8988T (cell line): ENCODE results near the gene CAST.
"Not testable (repeated sequence)": the region's sequence is repeated elsewhere in the genome, so short reads cannot be mapped to it uniquely, and the experiment has no call there.

Experiments used
- DNase-seq: peaks from one replicate; pipeline ENCODE4 v3.0.0; 2011

The CAST gene, protein sequence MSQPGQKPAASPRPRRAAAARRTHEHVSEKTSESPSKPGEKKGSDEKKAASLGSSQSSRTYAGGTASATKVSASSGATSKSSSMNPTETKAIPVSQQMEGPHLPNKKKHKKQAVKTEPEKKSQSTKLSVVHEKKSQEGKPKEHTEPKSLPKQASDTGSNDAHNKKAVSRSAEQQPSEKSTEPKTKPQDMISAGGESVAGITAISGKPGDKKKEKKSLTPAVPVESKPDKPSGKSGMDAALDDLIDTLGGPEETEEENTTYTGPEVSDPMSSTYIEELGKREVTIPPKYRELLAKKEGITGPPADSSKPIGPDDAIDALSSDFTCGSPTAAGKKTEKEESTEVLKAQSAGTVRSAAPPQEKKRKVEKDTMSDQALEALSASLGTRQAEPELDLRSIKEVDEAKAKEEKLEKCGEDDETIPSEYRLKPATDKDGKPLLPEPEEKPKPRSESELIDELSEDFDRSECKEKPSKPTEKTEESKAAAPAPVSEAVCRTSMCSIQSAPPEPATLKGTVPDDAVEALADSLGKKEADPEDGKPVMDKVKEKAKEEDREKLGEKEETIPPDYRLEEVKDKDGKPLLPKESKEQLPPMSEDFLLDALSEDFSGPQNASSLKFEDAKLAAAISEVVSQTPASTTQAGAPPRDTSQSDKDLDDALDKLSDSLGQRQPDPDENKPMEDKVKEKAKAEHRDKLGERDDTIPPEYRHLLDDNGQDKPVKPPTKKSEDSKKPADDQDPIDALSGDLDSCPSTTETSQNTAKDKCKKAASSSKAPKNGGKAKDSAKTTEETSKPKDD

DNA sequence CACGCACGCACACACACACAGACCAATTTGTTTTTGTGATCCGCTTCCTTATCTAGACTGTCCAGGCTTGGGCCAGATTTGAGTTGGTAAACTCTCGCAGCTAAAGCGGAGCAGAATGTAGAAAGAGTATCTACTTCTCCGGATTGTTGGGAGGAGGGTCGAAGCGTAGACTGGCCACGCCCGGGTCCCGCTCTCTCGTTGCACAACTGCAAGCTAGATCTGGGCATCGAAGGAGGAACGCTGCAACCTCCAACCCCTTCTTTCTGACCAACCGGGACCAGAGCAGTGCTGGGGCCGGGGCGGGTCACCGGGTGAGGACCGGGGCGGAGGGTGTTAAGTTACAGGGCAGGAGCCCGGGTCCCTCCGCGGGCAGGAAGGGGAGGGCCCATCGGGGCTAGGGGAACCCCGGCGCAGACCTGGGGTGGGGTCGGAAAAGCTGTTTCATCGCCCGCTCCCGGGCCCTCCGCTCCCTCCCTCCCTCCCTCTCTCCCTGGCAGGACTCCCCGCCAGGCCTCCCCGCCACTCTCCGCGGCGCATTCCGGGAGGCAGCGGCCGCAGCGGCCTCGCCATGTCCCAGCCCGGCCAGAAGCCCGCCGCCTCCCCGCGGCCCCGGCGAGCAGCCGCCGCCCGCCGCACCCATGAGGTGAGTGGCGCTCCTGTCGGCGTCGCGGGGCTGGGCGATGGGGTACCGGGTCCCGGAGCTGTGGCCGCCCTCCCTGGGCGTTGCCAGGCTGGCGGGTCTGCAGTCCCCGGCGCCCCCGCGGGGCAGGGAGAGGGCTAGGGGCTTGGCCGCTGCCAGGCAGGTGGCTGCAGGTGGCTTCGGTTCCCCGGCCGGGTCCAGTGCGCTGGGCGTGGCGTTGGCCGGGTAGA, at the start of gene CAST:
Gene CAST, plus strand, starts transcription at position 522 of the 870 bp plus-strand sequence. Its CDS starts 47 bp downstream, at position 569.
- DNase-seq = peak; percentile 71

DNA sequence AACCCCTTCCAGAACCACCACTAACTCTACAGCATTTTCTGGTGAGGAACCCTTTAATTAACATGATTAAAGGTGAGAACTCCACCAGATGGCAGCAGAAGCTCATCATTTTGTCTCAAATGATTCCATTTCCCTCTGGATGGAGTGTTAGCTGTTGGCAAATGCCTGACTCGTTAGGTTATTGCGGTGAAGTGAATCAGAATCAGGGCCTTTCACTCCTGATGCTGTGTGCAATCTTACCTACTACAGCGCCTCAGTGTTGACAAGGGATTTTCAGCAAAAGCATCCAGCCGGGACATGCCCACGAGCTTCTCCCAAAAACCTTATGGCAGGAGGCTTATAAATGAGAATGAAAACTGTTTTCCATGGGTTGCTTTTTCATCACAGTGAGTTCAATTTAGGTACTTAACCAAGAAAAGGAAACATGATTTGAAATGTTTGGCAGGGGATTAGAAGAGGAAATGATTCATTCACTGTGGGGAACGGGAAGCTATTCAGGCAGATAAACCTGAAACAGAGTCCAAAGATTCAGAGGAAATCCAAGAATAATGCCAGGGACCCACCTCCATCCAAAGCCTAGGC, 48.0 kb upstream of the CAST start:
- peak; percentile 11 for DNase-seq

DNA sequence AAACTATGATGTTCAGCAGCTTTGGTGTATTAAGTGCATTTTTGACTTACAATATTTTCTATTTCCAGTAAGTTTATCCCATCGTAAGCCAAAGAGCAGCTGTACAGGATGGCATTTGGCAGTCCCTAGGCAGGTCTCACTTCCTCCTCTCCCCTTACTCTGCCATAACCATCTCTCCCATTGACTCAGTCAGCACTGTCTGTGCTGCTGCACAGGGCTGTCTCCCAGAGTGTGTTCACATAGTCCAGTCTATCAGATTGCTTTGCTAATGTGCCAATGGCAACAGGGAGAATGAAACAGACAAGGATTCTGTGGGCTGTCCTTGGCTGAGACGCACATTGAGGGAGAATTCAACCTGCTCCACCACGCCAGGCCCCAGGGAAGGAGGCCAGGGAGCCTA, 47.0 kb upstream of the CAST start:
- no peak for DNase-seq

DNA sequence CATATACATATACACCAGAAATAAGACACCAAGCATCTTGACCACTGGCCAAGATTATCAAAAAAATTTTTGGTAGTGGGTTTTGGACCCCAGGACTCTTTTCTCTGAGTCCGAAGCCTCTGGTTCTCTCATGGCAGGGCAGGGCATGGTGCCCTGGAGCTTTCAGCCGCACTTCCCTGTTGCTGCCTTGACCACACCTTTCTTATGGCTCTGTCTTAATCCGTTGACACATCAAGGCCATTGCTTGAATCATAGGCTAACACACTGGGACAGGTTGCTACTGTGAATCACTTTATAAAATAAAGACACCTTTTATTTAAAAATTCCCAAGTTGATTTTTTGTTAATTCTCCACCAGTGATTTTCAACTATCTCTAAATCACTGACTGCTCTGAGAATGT, 45.4 kb upstream of the CAST start:
- DNase-seq = no peak

DNA sequence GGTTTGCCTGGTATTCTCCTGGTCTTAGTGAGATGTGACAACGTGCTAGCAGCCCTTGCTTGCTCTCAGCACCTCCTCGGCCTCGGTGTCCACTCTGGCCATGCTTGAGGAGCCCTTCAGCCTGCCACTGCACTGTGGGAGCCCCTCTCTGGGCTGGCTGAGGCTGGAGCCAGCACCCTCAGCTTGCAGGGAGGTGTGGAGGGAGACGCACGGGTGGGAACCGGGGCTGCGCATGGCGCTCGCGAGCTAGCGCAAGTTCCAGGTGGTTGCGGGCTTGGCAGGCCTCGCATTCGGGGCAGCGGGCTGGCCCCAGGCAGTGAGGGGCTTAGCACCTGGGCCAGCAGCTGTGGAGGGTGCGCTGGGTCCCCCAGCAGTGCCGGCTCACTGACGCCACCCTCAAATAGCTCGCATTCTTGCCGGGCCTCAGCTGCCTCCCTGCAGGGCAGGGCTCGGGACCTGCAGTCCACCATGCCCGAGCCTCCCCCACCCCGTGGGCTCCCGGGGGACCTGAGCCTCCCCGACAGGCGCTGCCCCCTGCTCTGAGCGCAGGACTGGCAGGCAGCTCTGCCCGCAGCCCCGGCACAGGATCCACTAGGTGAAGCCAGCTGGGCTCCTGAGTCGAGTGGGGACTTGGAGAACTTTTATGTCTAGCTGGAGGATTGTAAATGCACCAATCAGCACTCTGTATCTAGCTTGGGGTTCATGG, 43.7 kb upstream of the CAST start:
- not testable (repeated sequence) for DNase-seq

DNA sequence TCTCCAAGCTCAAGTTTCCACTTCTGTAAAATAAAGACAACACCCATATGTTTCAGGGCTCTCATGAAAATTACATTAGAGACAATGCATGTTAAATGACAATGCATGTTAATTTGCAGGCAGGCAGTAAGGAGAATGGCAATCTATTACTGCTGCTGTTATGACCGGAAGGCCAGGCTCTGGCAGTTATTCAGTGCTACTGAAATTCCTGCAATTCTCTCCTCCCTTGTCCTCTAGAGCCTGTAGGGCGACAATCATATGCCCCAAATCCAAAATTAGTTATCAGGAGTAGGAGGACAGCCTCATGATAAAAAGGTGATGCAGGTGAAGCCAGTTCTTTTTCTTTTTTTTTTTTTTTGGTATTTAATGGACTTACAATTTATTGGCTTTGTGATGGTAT, 42.2 kb upstream of the CAST start:
- DNase-seq = no peak

DNA sequence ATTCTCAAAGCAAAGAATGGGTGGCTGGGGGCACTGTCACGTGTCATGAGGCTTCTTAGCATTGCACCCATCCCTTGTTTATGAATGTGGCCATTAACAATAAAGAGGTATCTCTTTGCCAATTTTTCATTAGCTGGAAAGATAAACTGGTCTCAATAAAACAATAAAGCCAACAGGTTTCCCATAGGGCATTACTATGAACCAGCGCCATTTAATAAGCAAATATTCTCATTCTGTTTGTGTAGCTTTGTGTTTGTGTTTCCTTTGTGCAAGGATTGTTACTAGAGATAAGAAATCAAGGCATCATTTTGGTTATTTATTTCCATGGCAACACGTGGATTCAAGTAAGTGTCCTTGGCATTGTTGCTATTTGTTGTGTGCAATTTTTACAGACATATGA, 37.6 kb upstream of the CAST start:
- no peak for DNase-seq

DNA sequence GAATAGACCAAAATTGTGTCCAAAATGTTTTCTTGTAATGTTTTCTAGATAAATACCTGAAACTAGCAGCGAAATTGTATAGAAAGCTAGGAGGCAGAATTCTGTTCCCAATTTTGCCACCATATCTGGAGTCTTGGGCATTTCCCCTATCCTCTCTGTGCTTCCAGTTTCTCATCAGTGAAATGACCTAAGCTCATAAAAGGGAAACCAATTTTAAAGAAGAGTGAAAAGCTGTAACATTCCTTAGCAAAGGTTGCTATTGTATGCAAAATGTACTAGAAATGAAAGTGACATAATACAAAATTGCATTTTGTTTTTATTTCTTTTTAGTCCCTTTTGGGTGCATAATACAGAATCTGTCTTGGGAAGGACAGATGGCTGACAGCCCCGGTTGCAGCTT, 36.8 kb upstream of the CAST start:
- DNase-seq = no peak

DNA sequence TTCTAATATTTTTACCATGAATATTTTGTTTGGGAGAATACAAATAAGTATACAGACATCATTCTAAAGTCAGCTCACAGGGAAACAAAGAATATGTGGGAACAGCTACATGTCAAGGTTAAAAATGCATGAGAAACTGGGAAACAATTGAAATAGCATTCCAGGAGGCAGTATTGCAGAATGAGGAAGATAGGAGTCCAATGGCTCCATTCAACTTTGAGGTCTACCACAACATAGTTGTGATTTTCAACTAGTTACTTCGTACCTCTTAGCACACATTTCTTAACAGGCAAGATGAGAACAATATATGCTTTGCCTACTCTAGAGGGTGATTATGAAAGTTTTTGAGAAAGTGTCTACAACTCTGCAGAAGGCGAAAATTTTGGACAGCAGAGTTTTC, 35.2 kb upstream of the CAST start:
- DNase-seq = no peak

DNA sequence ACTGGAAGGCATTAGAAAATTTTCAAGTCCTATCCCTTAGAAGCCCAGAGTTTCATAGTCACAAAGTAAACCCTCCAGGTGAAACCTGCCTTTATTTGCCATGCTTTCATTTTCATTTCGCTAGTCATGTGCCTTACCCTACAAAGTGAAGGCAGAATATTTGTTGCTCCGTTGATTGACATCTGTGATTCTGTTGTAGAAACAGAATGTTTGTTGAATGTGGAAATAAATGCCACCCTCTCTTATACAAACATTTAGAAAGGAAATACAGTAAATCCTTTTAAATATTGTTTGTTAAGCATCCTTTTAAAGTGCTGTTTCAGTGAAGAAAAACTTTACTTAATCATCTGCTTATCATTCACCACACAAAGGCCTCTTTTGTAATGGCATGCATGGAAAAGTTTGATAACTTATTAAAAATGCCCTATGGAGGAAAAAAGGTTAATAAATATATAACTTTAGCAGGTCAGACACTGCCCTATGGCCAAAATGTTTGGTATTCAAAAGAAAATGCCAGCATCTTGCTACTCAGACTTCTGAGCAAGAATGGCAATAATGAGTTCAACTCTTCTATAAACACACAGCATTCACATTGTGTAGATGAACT, 34.3 kb upstream of the CAST start:
- no peak for DNase-seq

DNA sequence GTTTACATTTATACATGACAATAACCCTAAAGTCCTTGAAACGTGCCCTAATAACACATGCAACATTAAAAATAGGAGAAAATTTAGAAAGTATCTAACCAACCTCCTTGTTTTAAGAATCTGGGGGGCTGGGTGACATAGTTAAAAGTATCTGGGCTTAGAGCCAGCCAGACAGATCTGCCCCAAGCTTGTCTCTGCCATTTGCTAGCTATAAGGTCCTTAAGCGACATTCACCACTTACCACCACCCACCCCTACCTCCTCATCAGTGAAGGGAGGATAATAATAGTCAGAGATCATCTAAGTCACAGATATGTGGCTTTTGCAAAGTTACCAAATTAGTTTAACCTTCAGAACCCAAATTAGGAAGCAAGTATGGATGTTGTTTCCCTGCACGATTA, 33.8 kb upstream of the CAST start:
- no peak for DNase-seq

DNA sequence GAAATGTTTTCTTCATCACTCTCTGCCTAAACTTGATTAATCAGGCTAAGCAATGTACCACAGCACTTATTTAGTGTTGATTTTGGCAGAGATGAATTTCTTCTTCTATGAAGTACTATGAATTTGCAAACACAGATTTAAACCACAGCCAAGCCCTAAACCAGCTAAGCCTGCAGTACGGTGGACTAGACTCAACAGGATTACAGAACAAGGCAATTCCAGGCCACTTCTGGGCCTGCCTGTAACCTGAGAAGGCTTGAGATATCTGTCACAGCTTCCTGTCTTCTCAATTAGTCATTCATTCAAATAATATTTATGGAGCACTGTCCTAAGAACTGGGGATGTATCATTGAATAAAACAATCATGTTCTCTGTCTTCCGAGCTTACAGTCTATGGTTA, 32.4 kb upstream of the CAST start:
- no peak for DNase-seq

DNA sequence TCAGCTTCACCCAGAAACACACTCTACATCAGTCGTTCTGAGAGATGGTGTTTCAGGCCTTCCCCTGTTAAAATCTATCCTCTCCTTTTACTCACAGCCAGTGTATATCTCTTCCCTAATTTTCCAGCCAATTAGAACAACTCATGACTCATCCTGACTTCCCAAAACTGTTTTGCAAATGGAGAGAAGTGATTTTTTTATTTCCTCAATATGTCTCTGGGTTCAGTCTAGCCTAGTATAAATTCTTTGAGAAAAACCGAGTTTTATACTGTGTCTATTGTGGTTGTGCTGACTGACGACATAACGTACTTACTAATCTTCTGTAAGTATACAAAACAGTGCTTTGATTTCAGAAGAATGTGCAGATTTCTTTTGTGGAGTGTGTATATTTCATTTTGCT, 28.4 kb upstream of the CAST start:
- DNase-seq = no peak

DNA sequence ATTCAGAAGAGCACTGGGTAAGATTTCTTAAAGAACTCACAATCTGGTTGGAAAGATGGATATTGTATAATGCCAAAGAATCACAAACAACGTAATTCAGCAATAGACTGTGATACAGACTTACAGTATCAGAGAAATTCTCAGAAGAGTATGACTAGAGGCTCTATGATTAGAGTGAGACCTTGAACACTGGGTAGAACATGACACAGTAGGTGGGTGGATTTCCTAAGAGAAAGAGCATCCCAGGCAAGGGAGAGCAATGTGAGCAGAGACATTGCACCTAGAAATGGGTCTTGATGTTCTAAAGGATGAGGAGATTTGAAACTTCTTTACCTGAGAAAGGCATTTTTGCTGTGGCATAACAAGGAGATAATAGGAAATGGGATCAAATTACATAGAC, 27.3 kb upstream of the CAST start:
- no peak for DNase-seq

DNA sequence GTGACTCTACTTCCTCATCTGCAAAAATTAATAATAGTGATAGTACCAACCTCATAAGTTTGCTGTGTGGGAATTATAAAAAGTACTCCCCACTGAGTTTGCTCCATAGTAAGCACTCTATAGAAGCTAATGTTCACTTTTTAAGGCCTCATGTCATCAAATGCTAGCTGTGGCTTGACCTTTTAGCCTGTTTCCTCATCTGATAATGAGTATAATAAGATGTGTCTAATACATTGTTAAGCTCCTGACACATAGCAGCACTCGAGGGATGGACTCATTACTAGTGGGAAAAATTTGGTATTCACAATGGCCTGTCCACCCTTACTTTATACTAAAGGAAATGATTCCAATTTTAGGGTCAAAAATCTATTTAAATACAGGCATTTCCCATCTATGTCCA, 26.1 kb upstream of the CAST start:
- no peak for DNase-seq

DNA sequence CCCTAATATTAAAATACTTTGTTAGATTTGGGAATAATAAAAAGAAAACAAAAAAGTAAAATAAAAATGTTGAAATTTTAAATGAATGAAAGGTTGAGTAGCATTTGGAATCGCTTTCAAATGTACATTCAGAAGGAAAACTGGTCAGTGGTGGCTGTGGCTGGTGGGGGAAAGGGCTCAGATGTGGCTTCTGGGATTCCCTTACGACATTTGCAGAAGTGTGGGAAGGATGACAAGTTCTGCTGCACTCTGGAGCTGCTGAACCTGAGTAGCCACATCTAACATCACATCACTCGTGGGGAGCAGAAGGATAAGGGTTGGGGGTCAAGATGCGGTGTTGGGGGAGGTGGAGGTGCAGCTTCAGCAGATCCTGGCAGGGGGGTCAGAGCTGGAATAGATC, 25.6 kb upstream of the CAST start:
- no peak for DNase-seq

DNA sequence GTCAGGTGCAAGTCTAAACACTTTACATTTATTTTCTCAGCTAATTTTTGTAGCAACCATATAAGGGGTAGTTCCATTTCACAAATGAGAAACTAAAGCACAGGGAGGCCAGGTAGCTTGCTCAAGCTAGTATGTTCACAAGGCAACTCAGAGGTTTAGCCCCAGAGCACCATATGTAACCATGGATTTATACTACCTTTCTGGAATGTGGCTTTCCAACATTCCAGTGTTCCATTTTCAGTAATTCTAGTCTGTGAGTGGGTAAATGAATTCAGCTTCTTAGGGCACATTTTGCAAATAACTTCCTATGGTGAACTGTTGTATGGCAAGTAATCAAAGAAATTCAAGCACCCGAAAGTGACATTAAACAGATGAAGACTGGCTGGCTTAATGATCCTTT, 25.0 kb upstream of the CAST start:
- no peak for DNase-seq

DNA sequence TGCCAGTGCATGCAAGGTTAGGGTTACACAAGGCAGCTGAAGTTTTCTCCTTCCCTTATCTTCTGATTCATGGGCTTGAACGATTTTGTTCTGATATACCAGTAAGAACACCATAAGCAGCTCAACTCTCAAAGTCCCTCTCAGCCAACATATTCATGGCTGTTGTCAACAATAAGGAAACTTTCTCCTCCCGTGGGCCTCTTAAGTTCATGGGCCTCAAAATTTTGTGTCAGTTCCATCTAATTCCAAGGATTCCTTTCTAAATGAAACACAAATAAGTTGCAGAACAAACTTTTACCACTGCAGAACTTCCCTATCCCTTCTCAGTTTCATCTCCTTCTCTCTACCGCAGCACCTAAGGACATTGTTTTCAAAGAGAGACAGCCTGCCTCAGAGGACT, 23.6 kb upstream of the CAST start:
- DNase-seq = no peak

DNA sequence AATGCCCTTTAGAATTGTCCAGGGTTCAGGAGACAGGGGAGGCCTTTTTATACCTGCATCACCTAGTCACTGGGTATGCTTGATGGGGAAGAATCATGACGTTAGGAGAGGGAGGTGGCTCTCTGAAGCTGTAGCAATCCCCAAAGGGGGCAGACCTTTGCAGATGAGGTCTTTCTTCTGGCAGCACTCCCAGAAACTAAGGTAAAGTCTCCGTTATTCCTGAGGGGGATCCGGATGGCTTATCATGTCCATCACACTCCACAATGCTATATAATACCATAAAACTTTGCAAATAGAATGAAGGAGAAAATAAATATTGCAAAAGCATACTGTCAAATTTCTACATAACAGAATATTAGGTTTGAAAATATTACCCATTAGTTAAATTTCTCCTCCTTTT, 21.5 kb upstream of the CAST start:
- DNase-seq = no peak

DNA sequence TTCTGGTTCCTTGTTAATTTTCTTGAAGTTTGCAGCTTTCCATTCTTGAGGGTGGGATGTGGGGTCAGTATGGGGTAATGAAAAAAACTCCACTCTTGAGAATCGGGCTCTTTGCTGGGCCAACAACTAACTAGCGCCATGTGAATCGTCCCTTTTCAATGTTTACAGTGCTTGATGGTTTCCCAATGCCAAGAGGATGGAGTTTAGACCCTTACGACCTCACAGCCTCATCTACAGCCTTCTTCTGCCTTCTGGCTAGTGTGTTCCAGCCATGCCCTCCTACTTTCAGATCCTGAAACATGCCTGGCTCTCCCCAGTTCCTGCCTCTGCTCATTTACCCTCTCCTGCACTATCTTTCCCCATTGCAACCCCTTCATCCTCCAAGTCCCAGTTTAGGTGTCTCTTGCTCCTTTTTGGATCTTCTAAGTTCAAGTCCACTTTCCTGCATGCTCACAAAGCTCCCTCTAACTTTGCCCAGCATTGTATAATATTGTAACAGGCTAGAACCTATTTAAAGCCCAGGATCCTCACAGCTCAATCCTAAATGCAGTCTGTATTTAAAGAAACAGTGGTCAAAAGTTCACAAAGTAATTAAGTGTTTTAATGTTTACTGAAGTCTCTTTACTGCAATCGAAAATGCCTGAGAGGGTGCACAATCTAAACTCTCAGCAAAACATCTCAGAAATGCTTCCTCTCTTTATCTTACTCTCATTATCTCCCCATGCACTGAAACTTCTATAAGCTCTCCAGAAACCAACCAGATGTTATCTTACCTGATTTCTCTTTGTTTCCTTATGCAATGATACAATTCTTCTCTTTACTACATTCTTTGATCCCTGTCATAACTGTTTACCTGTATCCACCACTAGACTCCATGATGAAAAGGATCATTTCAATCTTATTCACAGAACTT, 20.6 kb upstream of the CAST start:
- no peak for DNase-seq

DNA sequence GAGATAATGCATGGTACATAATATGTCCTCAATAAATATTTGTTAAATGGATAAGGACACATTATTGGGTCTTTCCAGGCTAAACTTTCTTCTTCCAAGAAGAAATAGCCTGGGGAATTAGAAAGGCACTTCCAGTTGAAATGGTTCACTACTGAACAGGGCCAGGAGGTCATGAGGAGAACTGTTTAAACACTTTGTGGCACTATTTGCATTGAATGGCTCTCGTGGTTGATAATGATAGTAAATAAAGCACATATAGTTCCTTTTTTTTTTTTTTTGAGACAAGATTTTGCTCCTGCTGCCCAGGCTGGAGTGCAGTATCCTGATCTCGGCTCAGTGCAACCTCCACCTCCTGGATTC, 19.9 kb upstream of the CAST start:
- DNase-seq = no peak
